OCI-LY3 (cell line): ENCODE measurements around the gene SELENOH.

ENCODE experiments used
- EZH2phosphoT487 ChIP-seq: fragments of 200-600 bp; shearing (Covaris generic); IDR thresholded peaks from 2 replicates; pipeline ENCODE4 v1.6.1; 2018; ENCODE audit warnings: antibody characterized with exemption, mixed run types, low read depth
- TF ChIP-seq, protein P1 (sequence below): fragments of 200-600, 300-600 bp; sonication (generic); IDR thresholded peaks from 2 replicates; pipeline ENCODE4 v1.5.1; 2014; ENCODE audit warnings: antibody characterized with exemption, low read length, low read depth

DNA sequence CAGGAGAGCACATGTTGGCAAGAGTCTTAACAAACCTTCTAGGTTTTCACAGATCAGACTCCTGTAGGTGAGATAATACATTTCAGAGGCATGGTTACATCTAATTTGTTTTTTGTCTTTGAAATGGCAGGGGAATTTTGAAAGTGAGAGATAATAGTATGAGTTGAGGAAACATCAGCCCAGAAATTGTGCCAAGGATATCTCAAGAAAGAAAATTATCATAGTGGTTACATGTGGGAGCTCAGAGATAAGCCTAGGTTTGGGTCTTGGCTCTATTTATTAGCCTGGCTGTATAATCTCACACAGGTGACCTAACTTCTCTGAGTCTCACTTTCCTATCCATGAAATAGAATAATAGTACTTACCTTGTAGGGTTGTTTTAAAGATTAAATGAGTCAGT is 9.9 kb downstream of the SELENOH start:
- TF ChIP-seq, protein P1, sequence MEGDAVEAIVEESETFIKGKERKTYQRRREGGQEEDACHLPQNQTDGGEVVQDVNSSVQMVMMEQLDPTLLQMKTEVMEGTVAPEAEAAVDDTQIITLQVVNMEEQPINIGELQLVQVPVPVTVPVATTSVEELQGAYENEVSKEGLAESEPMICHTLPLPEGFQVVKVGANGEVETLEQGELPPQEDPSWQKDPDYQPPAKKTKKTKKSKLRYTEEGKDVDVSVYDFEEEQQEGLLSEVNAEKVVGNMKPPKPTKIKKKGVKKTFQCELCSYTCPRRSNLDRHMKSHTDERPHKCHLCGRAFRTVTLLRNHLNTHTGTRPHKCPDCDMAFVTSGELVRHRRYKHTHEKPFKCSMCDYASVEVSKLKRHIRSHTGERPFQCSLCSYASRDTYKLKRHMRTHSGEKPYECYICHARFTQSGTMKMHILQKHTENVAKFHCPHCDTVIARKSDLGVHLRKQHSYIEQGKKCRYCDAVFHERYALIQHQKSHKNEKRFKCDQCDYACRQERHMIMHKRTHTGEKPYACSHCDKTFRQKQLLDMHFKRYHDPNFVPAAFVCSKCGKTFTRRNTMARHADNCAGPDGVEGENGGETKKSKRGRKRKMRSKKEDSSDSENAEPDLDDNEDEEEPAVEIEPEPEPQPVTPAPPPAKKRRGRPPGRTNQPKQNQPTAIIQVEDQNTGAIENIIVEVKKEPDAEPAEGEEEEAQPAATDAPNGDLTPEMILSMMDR = no peak
- no peak for TF ChIP-seq EZH2phosphoT487
